HFF-Myc (cell line): ENCODE data around the gene B9D1.

Source experiments
- DNase-seq: peaks from one replicate; pipeline ENCODE4 v3.0.0-alpha.2; 2011; ENCODE audit warnings: low read depth; ENCODE audit errors: extremely low read depth
- H3K4me3 ChIP-seq: replicated peaks from 2 replicates; pipeline ENCODE4 v1.5.1; 2011; ENCODE audit warnings: low read depth, mild to moderate bottlenecking, control low read depth, low read length
- TF ChIP-seq, protein P1 (sequence below): IDR thresholded peaks from 2 replicates; pipeline ENCODE4 v1.5.1; 2012; ENCODE audit warnings: mild to moderate bottlenecking, low read depth, low read length, control low read depth; ENCODE audit errors: missing control alignments

The B9D1 gene

DNA sequence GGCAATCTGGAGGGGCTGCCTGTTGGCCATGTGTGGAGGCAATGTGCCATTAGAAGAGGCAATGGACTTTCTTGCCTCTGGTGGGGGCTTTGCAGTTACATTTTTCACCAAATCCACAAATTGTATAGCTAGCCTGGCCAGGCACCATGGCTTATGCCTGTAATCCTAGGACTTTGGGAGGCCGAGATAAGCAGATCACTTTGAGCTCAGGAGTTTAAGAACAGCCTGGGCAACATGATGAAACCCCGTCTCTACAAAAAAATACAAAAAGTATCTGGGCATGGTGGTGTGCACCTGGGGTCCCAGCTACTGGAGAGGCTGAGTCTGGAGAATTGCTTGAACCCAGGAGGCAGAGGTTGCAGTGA is 45.8 kb upstream of the B9D1 start:
- TF ChIP-seq, protein P1, sequence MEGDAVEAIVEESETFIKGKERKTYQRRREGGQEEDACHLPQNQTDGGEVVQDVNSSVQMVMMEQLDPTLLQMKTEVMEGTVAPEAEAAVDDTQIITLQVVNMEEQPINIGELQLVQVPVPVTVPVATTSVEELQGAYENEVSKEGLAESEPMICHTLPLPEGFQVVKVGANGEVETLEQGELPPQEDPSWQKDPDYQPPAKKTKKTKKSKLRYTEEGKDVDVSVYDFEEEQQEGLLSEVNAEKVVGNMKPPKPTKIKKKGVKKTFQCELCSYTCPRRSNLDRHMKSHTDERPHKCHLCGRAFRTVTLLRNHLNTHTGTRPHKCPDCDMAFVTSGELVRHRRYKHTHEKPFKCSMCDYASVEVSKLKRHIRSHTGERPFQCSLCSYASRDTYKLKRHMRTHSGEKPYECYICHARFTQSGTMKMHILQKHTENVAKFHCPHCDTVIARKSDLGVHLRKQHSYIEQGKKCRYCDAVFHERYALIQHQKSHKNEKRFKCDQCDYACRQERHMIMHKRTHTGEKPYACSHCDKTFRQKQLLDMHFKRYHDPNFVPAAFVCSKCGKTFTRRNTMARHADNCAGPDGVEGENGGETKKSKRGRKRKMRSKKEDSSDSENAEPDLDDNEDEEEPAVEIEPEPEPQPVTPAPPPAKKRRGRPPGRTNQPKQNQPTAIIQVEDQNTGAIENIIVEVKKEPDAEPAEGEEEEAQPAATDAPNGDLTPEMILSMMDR, result no peak
- no peak for DNase-seq

DNA sequence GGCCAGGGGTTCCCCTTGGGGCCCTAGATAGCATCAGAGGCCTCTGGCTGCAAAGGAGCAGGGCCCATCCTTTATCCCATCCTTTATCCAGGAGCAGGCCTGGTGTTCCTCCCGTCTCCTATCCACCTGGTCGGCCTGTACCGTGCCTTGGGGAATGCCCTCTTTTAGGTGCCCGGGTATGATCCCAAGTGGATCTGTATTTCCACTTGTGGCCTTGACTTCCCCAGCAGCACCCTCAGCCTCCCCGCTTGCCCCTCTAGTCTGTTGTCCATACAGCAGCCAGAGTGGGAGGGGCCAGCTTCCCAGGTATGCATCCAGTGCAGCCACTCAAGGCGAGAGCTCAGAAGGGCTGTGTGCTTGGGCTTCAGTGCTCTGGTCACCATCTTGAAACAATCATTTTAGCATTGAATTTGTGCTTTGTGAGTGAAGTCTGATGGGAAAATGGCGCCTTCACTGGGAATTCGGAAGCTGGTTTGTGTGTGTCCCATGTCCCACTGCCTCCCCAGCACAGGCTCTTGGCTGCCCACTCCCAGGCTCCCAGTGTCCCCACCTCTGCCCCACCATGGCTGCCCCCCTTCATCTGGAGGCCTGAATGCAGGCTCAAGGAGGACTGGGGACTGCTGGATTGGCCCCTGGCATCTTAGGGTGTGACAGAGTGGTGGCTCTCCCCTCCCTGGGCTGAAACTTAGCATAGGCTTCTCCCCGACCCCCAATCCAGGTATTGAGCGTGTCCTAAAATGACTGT is 45.2 kb upstream of the B9D1 start:
- no peak for DNase-seq
- no peak overlapping the region for H3K4me3 ChIP-seq
- TF ChIP-seq, protein P1, result no peak

More for the DNA sequence above, 45.8 kb upstream of the B9D1 start:
- H3K4me3 ChIP-seq, result no peak overlapping the region

DNA sequence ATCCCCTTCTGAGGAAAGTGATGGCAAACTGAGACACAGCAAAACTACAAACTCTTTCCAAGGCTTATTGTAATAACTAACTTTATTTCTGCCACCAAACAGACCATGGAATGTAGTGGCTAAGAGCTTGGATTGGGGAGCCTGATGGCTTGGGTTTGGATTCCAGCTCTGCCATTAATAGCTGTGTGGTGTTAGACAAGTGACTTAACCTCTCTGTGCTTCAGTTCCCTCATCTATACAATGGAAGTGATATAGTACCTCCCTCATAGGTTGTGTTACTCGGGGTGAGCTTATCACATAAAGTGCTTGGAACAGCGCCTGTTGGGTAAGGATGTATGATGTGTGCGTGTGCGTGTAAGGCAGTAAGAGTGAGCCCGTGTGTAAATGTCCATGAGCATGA is 42.6 kb upstream of the B9D1 start:
- H3K4me3 ChIP-seq, result no peak overlapping the region
- no peak for DNase-seq
- TF ChIP-seq, protein P1, result no peak

DNA sequence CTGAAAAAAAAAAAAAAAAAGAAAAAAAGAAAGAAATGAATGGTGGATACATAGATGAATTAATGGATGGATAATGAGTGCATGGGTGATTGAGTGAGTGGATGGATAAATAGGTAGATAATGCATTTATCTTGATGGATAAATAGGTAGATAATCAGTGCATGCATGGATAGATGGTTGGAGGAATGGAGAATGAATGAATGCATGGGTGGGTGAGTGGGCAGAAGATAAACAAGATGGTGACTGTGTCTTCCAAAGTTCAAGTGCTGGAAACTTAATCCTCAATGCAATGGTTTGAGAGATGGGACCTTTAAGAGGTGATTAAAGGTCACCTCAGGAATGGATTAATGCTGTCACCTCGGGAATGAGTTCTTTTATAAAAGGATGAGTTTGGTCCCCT is 41.7 kb upstream of the B9D1 start:
- no peak for DNase-seq
- no peak overlapping the region for H3K4me3 ChIP-seq
- TF ChIP-seq, protein P1, result no peak

DNA sequence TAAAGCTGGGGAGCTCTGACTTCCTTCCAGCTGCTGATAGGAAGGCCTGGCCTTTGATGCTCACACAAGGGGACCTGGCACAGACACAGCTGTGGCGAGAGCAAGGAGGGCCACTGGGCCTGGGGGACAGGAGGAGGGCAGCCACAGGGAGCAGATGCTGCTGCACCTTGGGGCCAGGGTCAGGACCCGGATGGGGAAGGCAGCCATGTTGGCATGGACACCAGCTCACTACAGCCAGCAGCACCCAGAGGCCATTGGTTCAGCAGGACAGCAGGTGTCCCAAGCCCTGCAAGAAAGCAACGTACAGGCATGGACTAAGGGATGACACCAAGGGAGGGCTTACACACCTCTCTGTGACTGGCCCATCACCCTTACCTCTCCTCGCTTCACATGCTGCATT is 40.5 kb upstream of the B9D1 start:
- no peak for DNase-seq
- TF ChIP-seq, protein P1, result no peak
- H3K4me3 ChIP-seq, result no peak overlapping the region

DNA sequence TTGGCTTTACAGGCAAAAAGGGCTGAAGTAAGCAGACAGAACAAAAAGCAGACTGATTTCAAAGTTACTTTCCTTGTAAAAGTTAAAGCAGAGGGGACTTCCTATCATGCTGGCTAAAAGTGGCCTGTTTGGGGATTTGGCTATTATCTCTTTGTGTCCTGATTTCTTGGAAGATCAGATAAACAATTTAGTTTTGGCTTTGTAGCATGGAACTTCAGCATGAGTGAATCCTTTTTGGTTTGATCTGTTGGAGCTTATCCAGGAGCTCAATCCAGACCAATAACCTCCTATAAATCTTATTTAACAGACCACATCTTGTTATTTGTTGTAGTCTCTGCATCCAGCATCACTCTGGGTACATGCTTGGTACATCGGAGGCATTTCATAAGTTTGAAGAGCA is 39.6 kb upstream of the B9D1 start:
- H3K4me3 ChIP-seq, result no peak overlapping the region
- TF ChIP-seq, protein P1, result no peak
- DNase-seq, result no peak
